ENCODE results near the gene MRC1.

The MRC1 gene

DNA sequence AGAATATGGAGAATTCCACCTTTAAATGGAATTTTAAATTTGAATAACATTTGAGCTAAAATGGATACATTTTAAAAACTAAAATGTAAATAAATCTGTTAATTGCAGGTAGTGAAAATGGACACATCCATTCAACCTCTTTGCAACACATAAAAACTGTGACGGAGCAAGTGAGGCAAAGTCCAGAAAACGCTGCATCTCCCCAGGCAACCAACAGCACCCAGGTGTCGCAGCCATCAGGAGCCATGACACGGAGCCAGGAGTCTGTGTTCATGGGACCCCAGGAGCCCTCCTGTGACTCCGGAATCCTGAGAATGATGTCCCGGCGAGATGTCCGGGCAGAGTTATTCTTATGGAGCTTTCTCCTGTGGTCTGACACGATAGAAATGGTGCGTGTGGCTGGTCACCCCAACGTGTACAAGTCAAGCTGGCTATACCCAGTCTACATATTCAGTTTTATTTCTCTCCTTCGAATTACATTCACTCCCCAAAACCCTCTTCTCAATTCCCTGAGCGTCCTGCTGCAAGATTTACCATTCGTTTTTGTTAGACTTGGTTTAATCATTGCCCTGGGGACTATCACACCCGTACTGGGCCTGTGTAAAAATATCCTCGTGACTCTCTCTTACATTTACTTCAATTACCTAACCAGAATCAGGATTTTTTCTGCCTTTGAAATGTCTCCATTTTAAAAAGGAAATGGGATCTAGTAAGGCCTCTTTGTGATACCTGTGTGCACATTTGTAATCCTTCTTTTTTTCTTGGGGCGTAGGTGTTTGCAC lies 13.1 kb upstream of the MRC1 start:
- no peak overlapping the region for H3K9ac ChIP-seq
- no peaks in the 10 kb centered on the region for H4K20me1 ChIP-seq (ENCODE audit: insufficient read depth)
- no peaks in the 10 kb centered on the region for H3K27me3 ChIP-seq (ENCODE audit: insufficient read depth, low read depth)
- no peaks in the 10 kb centered on the region for H3K36me3 ChIP-seq (ENCODE audit: insufficient read depth)
- no peak overlapping the region for H2AFZ ChIP-seq (ENCODE audit: low read depth)
- no peak overlapping the region for H3K4me2 ChIP-seq
- H3K4me3 ChIP-seq (IDR thresholded peaks at IDR 0.05; ENCODE audit: insufficient read depth, low read depth, low read length): no peak overlapping the region
- H3K4me1 ChIP-seq (ENCODE audit: low read depth, poor library complexity, severe bottlenecking): peaks cover 9% of the 10 kb centered on the region
- no peak overlapping the region for H3K27ac ChIP-seq
- no peaks in the 10 kb centered on the region for H3K79me2 ChIP-seq (ENCODE audit: insufficient read depth, low read depth)
- TF ChIP-seq, protein P1, sequence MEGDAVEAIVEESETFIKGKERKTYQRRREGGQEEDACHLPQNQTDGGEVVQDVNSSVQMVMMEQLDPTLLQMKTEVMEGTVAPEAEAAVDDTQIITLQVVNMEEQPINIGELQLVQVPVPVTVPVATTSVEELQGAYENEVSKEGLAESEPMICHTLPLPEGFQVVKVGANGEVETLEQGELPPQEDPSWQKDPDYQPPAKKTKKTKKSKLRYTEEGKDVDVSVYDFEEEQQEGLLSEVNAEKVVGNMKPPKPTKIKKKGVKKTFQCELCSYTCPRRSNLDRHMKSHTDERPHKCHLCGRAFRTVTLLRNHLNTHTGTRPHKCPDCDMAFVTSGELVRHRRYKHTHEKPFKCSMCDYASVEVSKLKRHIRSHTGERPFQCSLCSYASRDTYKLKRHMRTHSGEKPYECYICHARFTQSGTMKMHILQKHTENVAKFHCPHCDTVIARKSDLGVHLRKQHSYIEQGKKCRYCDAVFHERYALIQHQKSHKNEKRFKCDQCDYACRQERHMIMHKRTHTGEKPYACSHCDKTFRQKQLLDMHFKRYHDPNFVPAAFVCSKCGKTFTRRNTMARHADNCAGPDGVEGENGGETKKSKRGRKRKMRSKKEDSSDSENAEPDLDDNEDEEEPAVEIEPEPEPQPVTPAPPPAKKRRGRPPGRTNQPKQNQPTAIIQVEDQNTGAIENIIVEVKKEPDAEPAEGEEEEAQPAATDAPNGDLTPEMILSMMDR (conservative IDR thresholded peaks at IDR 0.05; ENCODE audit: low read depth, low read length): no peak

GRCh38 chr10:17801507-17801906 lies 7.6 kb upstream of the MRC1 start:
- Histone ChIP-seq H3K4me2 (no peak overlapping the region), H3K79me2 (ENCODE audit: insufficient read depth, low read depth) (no peaks in the 10 kb centered on the region), H4K20me1 (ENCODE audit: insufficient read depth) (no peaks in the 10 kb centered on the region), H3K36me3 (ENCODE audit: insufficient read depth) (no peaks in the 10 kb centered on the region), H2AFZ (ENCODE audit: low read depth) (no peak overlapping the region), H3K27me3 (ENCODE audit: insufficient read depth, low read depth) (no peaks in the 10 kb centered on the region), H3K9ac (no peak overlapping the region), H3K4me1 (ENCODE audit: low read depth, poor library complexity, severe bottlenecking) (no peaks in the 10 kb centered on the region), H3K4me3 (IDR thresholded peaks at IDR 0.05; ENCODE audit: insufficient read depth, low read depth, low read length) (no peak overlapping the region), H3K27ac (no peak overlapping the region)
- TF ChIP-seq, protein P1 (conservative IDR thresholded peaks at IDR 0.05; ENCODE audit: low read depth, low read length): 0 out of 2 replicates have a peak, but pooled peaks have one; percentile 33

GRCh38 chr10:17802350-17802749 lies 6.8 kb upstream of the MRC1 start:
- H3K79me2 ChIP-seq (ENCODE audit: insufficient read depth, low read depth): no peaks in the 10 kb centered on the region
- no peak overlapping the region for H3K9ac ChIP-seq
- no peak overlapping the region for H3K4me2 ChIP-seq
- TF ChIP-seq, protein P1 (conservative IDR thresholded peaks at IDR 0.05; ENCODE audit: low read depth, low read length): no peak
- H3K4me1 ChIP-seq (ENCODE audit: low read depth, poor library complexity, severe bottlenecking): no peaks in the 10 kb centered on the region
- H4K20me1 ChIP-seq (ENCODE audit: insufficient read depth): no peaks in the 10 kb centered on the region
- no peaks in the 10 kb centered on the region for H3K36me3 ChIP-seq (ENCODE audit: insufficient read depth)
- H3K4me3 ChIP-seq (IDR thresholded peaks at IDR 0.05; ENCODE audit: insufficient read depth, low read depth, low read length): no peak overlapping the region
- H3K27ac ChIP-seq: no peak overlapping the region
- H3K27me3 ChIP-seq (ENCODE audit: insufficient read depth, low read depth): no peaks in the 10 kb centered on the region
- no peak overlapping the region for H2AFZ ChIP-seq (ENCODE audit: low read depth)

- Histone ChIP-seq H3K79me2 (ENCODE audit: insufficient read depth, low read depth) (no peaks in the 10 kb centered on the region), H4K20me1 (ENCODE audit: insufficient read depth) (no peaks in the 10 kb centered on the region), H3K4me2 (no peak overlapping the region), H3K36me3 (ENCODE audit: insufficient read depth) (no peaks in the 10 kb centered on the region), H3K27ac (no peak overlapping the region), H2AFZ (ENCODE audit: low read depth) (no peak overlapping the region), H3K27me3 (ENCODE audit: insufficient read depth, low read depth) (no peaks in the 10 kb centered on the region), H3K4me3 (IDR thresholded peaks at IDR 0.05; ENCODE audit: insufficient read depth, low read depth, low read length) (no peak overlapping the region), H3K9ac (no peak overlapping the region), H3K4me1 (ENCODE audit: low read depth, poor library complexity, severe bottlenecking) (no peaks in the 10 kb centered on the region)
- TF ChIP-seq, protein P1 (conservative IDR thresholded peaks at IDR 0.05; ENCODE audit: low read depth, low read length): no peak
Observed at GRCh38 chr10:17802976-17803375, 6.2 kb upstream of the MRC1 start.
